H9 (cell line): ENCODE measurements around the gene TMPRSS5. TPM values are rescaled to one million over a fixed set of nuclear protein-coding genes. Genes with fewer than 3 reads are reported as not detected.

Experiments used
- DNase-seq: peaks from one replicate; pipeline ENCODE4 v3.0.0-alpha.2; 2017
- H2AFZ ChIP-seq: one replicate; pipeline ENCODE4 v1.6.1; 2013; ENCODE audit warnings: mild to moderate bottlenecking, low read length, control low read depth, moderate library complexity
- H2AK5ac ChIP-seq: 2 replicates; pipeline ENCODE4 v1.6.1; 2013; ENCODE audit warnings: low read length, control low read depth, mixed read lengths; ENCODE audit not compliant: insufficient read length
- H2BK120ac ChIP-seq: one replicate; pipeline ENCODE4 v1.6.1; 2013; ENCODE audit warnings: low read depth, mild to moderate bottlenecking, low read length, control low read depth, inconsistent platforms; ENCODE audit not compliant: poor library complexity, severe bottlenecking
- H2BK12ac ChIP-seq: 2 replicates; pipeline ENCODE4 v1.6.1; 2013; ENCODE audit warnings: low read length, control low read depth, mixed read lengths, low read depth; ENCODE audit not compliant: insufficient read length
- H2BK15ac ChIP-seq: 2 replicates; pipeline ENCODE4 v1.6.1; 2013; ENCODE audit warnings: low read depth, low read length, control low read depth
- H2BK20ac ChIP-seq: one replicate; pipeline ENCODE4 v1.6.1; 2013; ENCODE audit warnings: low read depth, mild to moderate bottlenecking, low read length, control low read depth, inconsistent platforms; ENCODE audit not compliant: poor library complexity, severe bottlenecking
- H2BK5ac ChIP-seq: 2 replicates; pipeline ENCODE4 v1.6.1; 2013; ENCODE audit warnings: low read length, control low read depth, mixed read lengths; ENCODE audit not compliant: insufficient read length
- H3K14ac ChIP-seq: 2 replicates; pipeline ENCODE4 v1.6.1; 2013; ENCODE audit warnings: low read length, control low read depth; ENCODE audit not compliant: insufficient read depth
- H3K18ac ChIP-seq: 2 replicates; pipeline ENCODE4 v1.6.1; 2013; ENCODE audit warnings: low read depth, mild to moderate bottlenecking, mixed read lengths, low read length, control low read depth; ENCODE audit not compliant: insufficient read length
- H3K23ac ChIP-seq: 2 replicates; pipeline ENCODE4 v1.6.1; 2013; ENCODE audit warnings: low read length, control low read depth, mixed read lengths, low read depth; ENCODE audit not compliant: insufficient read length
- H3K23me2 ChIP-seq: 2 replicates; pipeline ENCODE4 v1.6.1; 2013; ENCODE audit warnings: low read depth, mild to moderate bottlenecking, mixed read lengths, low read length, control low read depth; ENCODE audit not compliant: insufficient read length, poor library complexity, severe bottlenecking
- H3K27ac ChIP-seq: 2 replicates; pipeline ENCODE4 v1.5.1; 2013; ENCODE audit warnings: low read length, control low read depth, mixed read lengths, low read depth; ENCODE audit not compliant: insufficient read length
- H3K27me3 ChIP-seq: 2 replicates; pipeline ENCODE4 v1.6.1; 2013; ENCODE audit warnings: low read length, control low read depth, inconsistent platforms; ENCODE audit not compliant: insufficient read depth
- H3K4ac ChIP-seq: 2 replicates; pipeline ENCODE4 v1.6.1; 2013; ENCODE audit warnings: low read depth, mild to moderate bottlenecking, control low read depth, inconsistent platforms, low read length, moderate library complexity
- H3K4me1 ChIP-seq: 2 replicates; pipeline ENCODE4 v1.6.1; 2013; ENCODE audit warnings: low read length, control low read depth, inconsistent platforms; ENCODE audit not compliant: insufficient read depth
- H3K4me2 ChIP-seq: 2 replicates; pipeline ENCODE4 v1.6.1; 2013; ENCODE audit warnings: low read length, control low read depth, mixed read lengths; ENCODE audit not compliant: insufficient read length, insufficient read depth
- H3K56ac ChIP-seq: 2 replicates; pipeline ENCODE4 v1.6.1; 2013; ENCODE audit warnings: low read depth, mild to moderate bottlenecking, mixed read lengths, low read length, control low read depth; ENCODE audit not compliant: insufficient read length
- H3K79me1 ChIP-seq: 2 replicates; pipeline ENCODE4 v1.6.1; 2013; ENCODE audit warnings: low read depth, mild to moderate bottlenecking, moderate library complexity, low read length, control low read depth, inconsistent platforms; ENCODE audit not compliant: insufficient read depth, poor library complexity, severe bottlenecking
- H3K79me2 ChIP-seq: 2 replicates; pipeline ENCODE4 v1.6.1; 2013; ENCODE audit warnings: low read length, control low read depth, inconsistent platforms; ENCODE audit not compliant: insufficient read depth
- H3K9ac ChIP-seq: 2 replicates; pipeline ENCODE4 v1.6.1; 2013; ENCODE audit warnings: low read length, control low read depth, mixed read lengths; ENCODE audit not compliant: insufficient read length; ENCODE audit errors: extremely low read depth
- H3K9me3 ChIP-seq: one replicate; pipeline ENCODE4 v1.6.1; 2013; ENCODE audit warnings: low read depth, low read length, inconsistent platforms; ENCODE audit not compliant: control insufficient read depth
- H3T11ph ChIP-seq: one replicate; pipeline ENCODE4 v1.6.1; 2013; ENCODE audit warnings: mild to moderate bottlenecking, low read length, control low read depth, inconsistent platforms
- H4K20me1 ChIP-seq: one replicate; pipeline ENCODE4 v1.6.1; 2013; ENCODE audit not compliant: control insufficient read depth, insufficient read length, insufficient read depth
- H4K5ac ChIP-seq: 2 replicates; pipeline ENCODE4 v1.6.1; 2013; ENCODE audit warnings: low read depth, mild to moderate bottlenecking, mixed read lengths, low read length, control low read depth; ENCODE audit not compliant: insufficient read length
- H4K8ac ChIP-seq: replicated peaks from 2 replicates; pipeline ENCODE4 v1.6.1; 2013; ENCODE audit warnings: low read length, control low read depth, mixed read lengths, low read depth; ENCODE audit not compliant: insufficient read length
- H4K91ac ChIP-seq: 2 replicates; pipeline ENCODE4 v1.6.1; 2013; ENCODE audit warnings: low read depth, mild to moderate bottlenecking, moderate library complexity, mixed read lengths, low read length, control low read depth; ENCODE audit not compliant: insufficient read length
- H3K27ac Mint-ChIP-seq, 3 experiments: 2 replicates in 2 of 3; 3 replicates in 1 of 3; pipeline ENCODE4 v1.8.0; 2020 to 2021; ENCODE audit warnings: mixed read lengths in 3 of 3, mild to moderate bottlenecking in 1 of 3, moderate library complexity in 1 of 3
- H3K27me3 Mint-ChIP-seq: 2 replicates; pipeline ENCODE4 v1.8.0; 2021; ENCODE audit warnings: low read depth, mild to moderate bottlenecking, moderate library complexity, mixed read lengths
- H3K36me3 Mint-ChIP-seq, 3 experiments: 2 replicates in 2 of 3; 3 replicates in 1 of 3; pipeline ENCODE4 v1.8.0; 2020 to 2021; ENCODE audit warnings: low read depth in 3 of 3, mixed read lengths in 3 of 3; ENCODE audit not compliant: insufficient read depth in 1 of 3
- H3K4me1 Mint-ChIP-seq, 2 experiments: 2 replicates each; pipeline ENCODE4 v1.8.0; 2020; ENCODE audit warnings: mixed read lengths in 2 of 2
- H3K4me3 Mint-ChIP-seq, 2 experiments: 2 replicates in 1 of 2; 3 replicates in 1 of 2; pipeline ENCODE4 v1.8.0; 2020 to 2021; ENCODE audit warnings: mild to moderate bottlenecking in 2 of 2, mixed read lengths in 2 of 2, moderate library complexity in 1 of 2
- H3K9me3 Mint-ChIP-seq, 2 experiments: 2 replicates in 1 of 2; 3 replicates in 1 of 2; pipeline ENCODE4 v1.8.0; 2020; ENCODE audit warnings: mild to moderate bottlenecking in 2 of 2, mixed read lengths in 2 of 2, moderate library complexity in 1 of 2
- total RNA-seq: library from RNA; stranded (reverse); gene quantifications from 2 replicates; pipeline ENCODE4 v1.2.1, GENCODE V29; 2021
- TF ChIP-seq, protein P1 (sequence below): fragments of 200-600 bp; sonication (generic); conservative IDR thresholded peaks from 3 replicates; pipeline ENCODE4 v1.8.0; 2021; ENCODE audit warnings: antibody characterized with exemption, mild to moderate bottlenecking

Gene TMPRSS5
- total RNA-seq, 1 experiment from 2014 or later = 0.37 TPM

DNA sequence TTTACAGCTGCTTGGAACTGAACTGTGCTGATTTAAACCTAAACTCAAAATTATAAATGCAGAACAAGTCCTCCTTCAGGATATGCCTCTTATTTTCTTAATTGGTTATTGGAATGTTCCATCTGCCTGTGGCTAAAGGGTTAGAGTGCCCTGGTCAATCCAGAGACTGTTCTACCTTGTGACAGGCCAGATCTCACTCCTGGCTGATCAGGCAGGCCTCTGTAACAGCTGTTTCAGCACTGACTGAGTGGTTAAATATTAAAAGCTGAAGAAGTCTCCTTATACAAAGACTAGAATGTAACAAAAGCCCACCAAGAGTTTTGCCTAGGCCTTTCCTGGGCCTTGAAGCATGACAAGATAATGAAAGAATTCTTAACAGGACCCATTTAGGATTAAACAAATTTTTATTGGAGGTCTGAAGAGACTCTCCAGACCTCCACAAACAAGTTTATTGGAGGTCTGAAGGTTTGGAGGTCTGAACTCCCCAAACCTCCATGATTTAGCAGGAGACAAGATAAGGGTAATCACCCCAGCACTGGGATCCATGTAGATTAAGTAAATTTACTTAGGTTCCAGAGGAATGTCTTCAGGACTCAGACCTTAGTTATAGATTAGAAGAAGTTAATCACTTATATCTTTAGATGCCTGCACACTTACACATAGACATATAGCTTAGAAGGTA, 35.8 kb downstream of the TMPRSS5 start:
- H3K27ac ChIP-seq = no peak overlapping the region
- no peak overlapping the region for H2BK120ac ChIP-seq
- H4K91ac ChIP-seq = no peak overlapping the region
- H3K9me3 ChIP-seq = no peaks in the 10 kb centered on the region
- no peak overlapping the region for H2BK20ac ChIP-seq
- H2AK5ac ChIP-seq = no peak overlapping the region
- no peak overlapping the region for H4K5ac ChIP-seq
- H3K79me2 ChIP-seq = no peaks in the 10 kb centered on the region
- TF ChIP-seq, protein P1, sequence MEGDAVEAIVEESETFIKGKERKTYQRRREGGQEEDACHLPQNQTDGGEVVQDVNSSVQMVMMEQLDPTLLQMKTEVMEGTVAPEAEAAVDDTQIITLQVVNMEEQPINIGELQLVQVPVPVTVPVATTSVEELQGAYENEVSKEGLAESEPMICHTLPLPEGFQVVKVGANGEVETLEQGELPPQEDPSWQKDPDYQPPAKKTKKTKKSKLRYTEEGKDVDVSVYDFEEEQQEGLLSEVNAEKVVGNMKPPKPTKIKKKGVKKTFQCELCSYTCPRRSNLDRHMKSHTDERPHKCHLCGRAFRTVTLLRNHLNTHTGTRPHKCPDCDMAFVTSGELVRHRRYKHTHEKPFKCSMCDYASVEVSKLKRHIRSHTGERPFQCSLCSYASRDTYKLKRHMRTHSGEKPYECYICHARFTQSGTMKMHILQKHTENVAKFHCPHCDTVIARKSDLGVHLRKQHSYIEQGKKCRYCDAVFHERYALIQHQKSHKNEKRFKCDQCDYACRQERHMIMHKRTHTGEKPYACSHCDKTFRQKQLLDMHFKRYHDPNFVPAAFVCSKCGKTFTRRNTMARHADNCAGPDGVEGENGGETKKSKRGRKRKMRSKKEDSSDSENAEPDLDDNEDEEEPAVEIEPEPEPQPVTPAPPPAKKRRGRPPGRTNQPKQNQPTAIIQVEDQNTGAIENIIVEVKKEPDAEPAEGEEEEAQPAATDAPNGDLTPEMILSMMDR = no peak
- H2BK12ac ChIP-seq = no peak overlapping the region
- Mint-ChIP-seq H3K27me3 (peaks cover 29% of the 10 kb centered on the region), H3K4me1 (peaks cover 34 to 38% of the 10 kb centered on the region in 2 experiments), H3K4me3 (no peak overlapping the region), H3K36me3 (peaks cover 3 to 16% (median 3%) of the 10 kb centered on the region in 3 experiments; a peak in 5 of 7 replicates), H3K27ac (no peak overlapping the region), H3K9me3 (peaks cover 14 to 15% of the 10 kb centered on the region in 2 experiments)
- H4K8ac ChIP-seq = no peak overlapping the region
- no peak overlapping the region for H3K56ac ChIP-seq
- H3K23ac ChIP-seq = no peak overlapping the region
- no peak overlapping the region for H3K14ac ChIP-seq
- no peak overlapping the region for H2BK5ac ChIP-seq
- no peaks in the 10 kb centered on the region for H3K79me1 ChIP-seq
- H3K4me1 ChIP-seq = peaks cover 3% of the 10 kb centered on the region; the same call in 1 of the 2 replicates
- H4K20me1 ChIP-seq = no peaks in the 10 kb centered on the region
- no peak overlapping the region for H3K18ac ChIP-seq
- no peaks in the 10 kb centered on the region for H3K23me2 ChIP-seq
- H2BK15ac ChIP-seq = no peak overlapping the region
- H3K27me3 ChIP-seq = no peaks in the 10 kb centered on the region
- H3T11ph ChIP-seq = no peak overlapping the region
- DNase-seq = no peak
- no peak overlapping the region for H2AFZ ChIP-seq
- H3K4me2 ChIP-seq = no peak overlapping the region
- no peak overlapping the region for H3K9ac ChIP-seq
- H3K4ac ChIP-seq = no peak overlapping the region
